ENCODE data around the gene JADE2.
"Not testable (repeated sequence)": the region's sequence is repeated elsewhere in the genome, so short reads cannot be mapped to it uniquely, and the experiment has no call there.

GRCh38 chr5:134599820-134600219 is 74.3 kb downstream of the JADE2 start:
- not testable (repeated sequence) for TF ChIP-seq POLR2A, CTCF, EP300 (IDR thresholded peaks at IDR 0.05)

Data from gastroesophageal sphincter (tissue), 3 donors.